Measurements from ENCODE around the gene HNRNPUL1. TPM values are rescaled to one million over a fixed set of nuclear protein-coding genes. Genes with fewer than 3 reads are reported as not detected.

HNRNPUL1 gene
- total and polyA plus RNA-seq, 2 experiments from 2014 or later, result 204 to 207 TPM

DNA sequence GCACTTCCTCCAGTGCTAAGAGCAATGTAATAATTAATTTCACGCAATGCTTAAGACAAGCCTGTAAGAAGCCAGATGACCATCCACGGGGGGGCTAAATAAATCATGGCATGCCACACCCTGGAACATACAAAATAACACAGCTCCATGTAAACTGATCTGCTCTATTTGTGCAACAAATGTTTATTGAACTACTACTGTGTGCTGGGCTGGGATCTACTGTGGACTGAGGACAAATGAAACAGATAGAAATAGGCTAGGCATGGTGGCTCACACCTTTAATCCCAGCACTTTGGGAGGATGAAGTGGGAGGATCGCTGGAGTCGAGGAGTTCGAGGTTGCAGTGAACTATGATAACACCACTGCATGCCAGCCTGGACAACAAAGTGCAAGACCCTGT lies 68.3 kb downstream of the HNRNPUL1 start:
- Mint-ChIP-seq H3K4me3 (no peak overlapping the region), H3K27me3 (ENCODE audit: insufficient read depth, low read depth, poor library complexity) (peaks cover 16% of the 10 kb centered on the region), H3K9me3 (no peaks in the 10 kb centered on the region), H3K36me3 (ENCODE audit: low read depth) (no peaks in the 10 kb centered on the region; the same call in 2 of the 3 replicates), H3K27ac (no peak overlapping the region), H3K4me1 (peaks cover 28% of the 10 kb centered on the region)
- Histone ChIP-seq H3K79me2 (replicated peaks; ENCODE audit: insufficient read depth) (no peaks in the 10 kb centered on the region), H3F3A (replicated peaks; ENCODE audit: low read depth) (peaks cover 5% of the 10 kb centered on the region), H3K36me3 (ENCODE audit: insufficient read depth) (no peaks in the 10 kb centered on the region), H3K27ac (ENCODE audit: low read depth) (no peak overlapping the region), H3K4me2 (no peak overlapping the region), H3K4me3 (no peak overlapping the region), H2AFZ (no peak overlapping the region), H4K20me1 (replicated peaks; ENCODE audit: insufficient read depth) (no peaks in the 10 kb centered on the region), H3K9me2 (ENCODE audit: insufficient read depth) (no peaks in the 10 kb centered on the region), H3K4me1 (ENCODE audit: insufficient read depth) (peaks cover 20% of the 10 kb centered on the region), H3K27me3 (ENCODE audit: insufficient read depth) (peaks cover 10% of the 10 kb centered on the region)
- no peak for ATAC-seq
- no peak for DNase-seq (ENCODE audit: low spot score)
- TF ChIP-seq ZNF462 (CRISPR knock-in tag; IDR thresholded peaks at IDR 0.05) (no peak), EZH2phosphoT487 (IDR thresholded peaks at IDR 0.05; ENCODE audit: unreplicated experiment) (no peak), CREB1 (CRISPR knock-in tag; IDR thresholded peaks at IDR 0.05; ENCODE audit: low read depth) (no peak), STAT1 (IDR thresholded peaks at IDR 0.05; ENCODE audit: unreplicated experiment) (no peak), ZNF331 (CRISPR knock-in tag; IDR thresholded peaks at IDR 0.05; ENCODE audit: low read depth) (no peak), ZNF114 (CRISPR knock-in tag; IDR thresholded peaks at IDR 0.05) (no peak), POLR2AphosphoS5 (IDR thresholded peaks at IDR 0.05; ENCODE audit: low read depth) (no peak), NANOG (IDR thresholded peaks at IDR 0.05; ENCODE audit: borderline replicate concordance) (no peak)
- TF ChIP-seq, protein P1, sequence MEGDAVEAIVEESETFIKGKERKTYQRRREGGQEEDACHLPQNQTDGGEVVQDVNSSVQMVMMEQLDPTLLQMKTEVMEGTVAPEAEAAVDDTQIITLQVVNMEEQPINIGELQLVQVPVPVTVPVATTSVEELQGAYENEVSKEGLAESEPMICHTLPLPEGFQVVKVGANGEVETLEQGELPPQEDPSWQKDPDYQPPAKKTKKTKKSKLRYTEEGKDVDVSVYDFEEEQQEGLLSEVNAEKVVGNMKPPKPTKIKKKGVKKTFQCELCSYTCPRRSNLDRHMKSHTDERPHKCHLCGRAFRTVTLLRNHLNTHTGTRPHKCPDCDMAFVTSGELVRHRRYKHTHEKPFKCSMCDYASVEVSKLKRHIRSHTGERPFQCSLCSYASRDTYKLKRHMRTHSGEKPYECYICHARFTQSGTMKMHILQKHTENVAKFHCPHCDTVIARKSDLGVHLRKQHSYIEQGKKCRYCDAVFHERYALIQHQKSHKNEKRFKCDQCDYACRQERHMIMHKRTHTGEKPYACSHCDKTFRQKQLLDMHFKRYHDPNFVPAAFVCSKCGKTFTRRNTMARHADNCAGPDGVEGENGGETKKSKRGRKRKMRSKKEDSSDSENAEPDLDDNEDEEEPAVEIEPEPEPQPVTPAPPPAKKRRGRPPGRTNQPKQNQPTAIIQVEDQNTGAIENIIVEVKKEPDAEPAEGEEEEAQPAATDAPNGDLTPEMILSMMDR (conservative IDR thresholded peaks at IDR 0.05; ENCODE audit: low read depth in 2 of 2), result no peak
- TF ChIP-seq, protein P2, sequence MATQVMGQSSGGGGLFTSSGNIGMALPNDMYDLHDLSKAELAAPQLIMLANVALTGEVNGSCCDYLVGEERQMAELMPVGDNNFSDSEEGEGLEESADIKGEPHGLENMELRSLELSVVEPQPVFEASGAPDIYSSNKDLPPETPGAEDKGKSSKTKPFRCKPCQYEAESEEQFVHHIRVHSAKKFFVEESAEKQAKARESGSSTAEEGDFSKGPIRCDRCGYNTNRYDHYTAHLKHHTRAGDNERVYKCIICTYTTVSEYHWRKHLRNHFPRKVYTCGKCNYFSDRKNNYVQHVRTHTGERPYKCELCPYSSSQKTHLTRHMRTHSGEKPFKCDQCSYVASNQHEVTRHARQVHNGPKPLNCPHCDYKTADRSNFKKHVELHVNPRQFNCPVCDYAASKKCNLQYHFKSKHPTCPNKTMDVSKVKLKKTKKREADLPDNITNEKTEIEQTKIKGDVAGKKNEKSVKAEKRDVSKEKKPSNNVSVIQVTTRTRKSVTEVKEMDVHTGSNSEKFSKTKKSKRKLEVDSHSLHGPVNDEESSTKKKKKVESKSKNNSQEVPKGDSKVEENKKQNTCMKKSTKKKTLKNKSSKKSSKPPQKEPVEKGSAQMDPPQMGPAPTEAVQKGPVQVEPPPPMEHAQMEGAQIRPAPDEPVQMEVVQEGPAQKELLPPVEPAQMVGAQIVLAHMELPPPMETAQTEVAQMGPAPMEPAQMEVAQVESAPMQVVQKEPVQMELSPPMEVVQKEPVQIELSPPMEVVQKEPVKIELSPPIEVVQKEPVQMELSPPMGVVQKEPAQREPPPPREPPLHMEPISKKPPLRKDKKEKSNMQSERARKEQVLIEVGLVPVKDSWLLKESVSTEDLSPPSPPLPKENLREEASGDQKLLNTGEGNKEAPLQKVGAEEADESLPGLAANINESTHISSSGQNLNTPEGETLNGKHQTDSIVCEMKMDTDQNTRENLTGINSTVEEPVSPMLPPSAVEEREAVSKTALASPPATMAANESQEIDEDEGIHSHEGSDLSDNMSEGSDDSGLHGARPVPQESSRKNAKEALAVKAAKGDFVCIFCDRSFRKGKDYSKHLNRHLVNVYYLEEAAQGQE (IDR thresholded peaks at IDR 0.05; ENCODE audit: unreplicated experiment), result no peak
- TF ChIP-seq, protein P3, sequence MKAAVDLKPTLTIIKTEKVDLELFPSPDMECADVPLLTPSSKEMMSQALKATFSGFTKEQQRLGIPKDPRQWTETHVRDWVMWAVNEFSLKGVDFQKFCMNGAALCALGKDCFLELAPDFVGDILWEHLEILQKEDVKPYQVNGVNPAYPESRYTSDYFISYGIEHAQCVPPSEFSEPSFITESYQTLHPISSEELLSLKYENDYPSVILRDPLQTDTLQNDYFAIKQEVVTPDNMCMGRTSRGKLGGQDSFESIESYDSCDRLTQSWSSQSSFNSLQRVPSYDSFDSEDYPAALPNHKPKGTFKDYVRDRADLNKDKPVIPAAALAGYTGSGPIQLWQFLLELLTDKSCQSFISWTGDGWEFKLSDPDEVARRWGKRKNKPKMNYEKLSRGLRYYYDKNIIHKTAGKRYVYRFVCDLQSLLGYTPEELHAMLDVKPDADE (IDR thresholded peaks at IDR 0.05), result no peak
